Caco-2 (cell line): ENCODE data around the gene TSHZ2. TPM values are rescaled to one million over a fixed set of nuclear protein-coding genes. Genes with fewer than 3 reads are reported as not detected.

Experiments
- BruUV-seq: library from RNA; stranded (reverse); fragments of 400-500 nt; replicated peaks from 2 replicates; lab custom pipeline; 2021; lab: Mats Ljungman, UMichigan
- CTCF ChIA-PET: fragments of 300-600 bp; sonication (Branson Sonifier 250); formaldehyde crosslinking; loops from one replicate; lab custom pipeline; 2022; ENCODE audit warnings: antibody characterized with exemption; lab: Charles Lee
- POLR2A ChIA-PET: fragments of 300-600 bp; sonication (Branson Sonifier 250); formaldehyde crosslinking; loops from one replicate; lab custom pipeline; 2022; ENCODE audit warnings: antibody characterized with exemption; lab: Charles Lee
- DNase-seq, 2 experiments: peaks; one replicate each; pipeline versions ENCODE4 v3.0.0 to v3.0.0-alpha.2; 2020 to 2022
- H3K27me3 ChIP-seq: replicated peaks from 2 replicates; pipeline ENCODE4 v1.6.0; 2011; ENCODE audit warnings: low read length; ENCODE audit not compliant: control insufficient read depth, insufficient read depth
- H3K36me3 ChIP-seq: 2 replicates; pipeline ENCODE4 v1.5.1; 2011; ENCODE audit warnings: low read length; ENCODE audit not compliant: control insufficient read depth, insufficient read depth
- H3K4me1 ChIP-seq: fragments of 250-450 bp; sonication (Bioruptor Pico); 2 replicates; pipeline ENCODE4 v1.5.1; 2020; ENCODE audit warnings: mild to moderate bottlenecking
- H3K4me3 ChIP-seq: 2 replicates; pipeline ENCODE4 v1.5.1; 2011; ENCODE audit warnings: low read depth, mild to moderate bottlenecking, control low read depth, low read length
- H3K9me3 ChIP-seq: fragments of 250-450 bp; sonication (Bioruptor Pico); 2 replicates; pipeline ENCODE4 v1.5.1; 2020; ENCODE audit warnings: mild to moderate bottlenecking, moderate library complexity
- H3K27ac Mint-ChIP-seq: one replicate; pipeline ENCODE4 v1.8.0; 2022; ENCODE audit warnings: mixed read lengths; ENCODE audit not compliant: unreplicated experiment
- H3K27me3 Mint-ChIP-seq: one replicate; pipeline ENCODE4 v1.8.0; 2022; ENCODE audit warnings: mixed read lengths; ENCODE audit not compliant: insufficient read depth, unreplicated experiment
- H3K36me3 Mint-ChIP-seq: one replicate; pipeline ENCODE4 v1.8.0; 2022; ENCODE audit warnings: mild to moderate bottlenecking, mixed read lengths; ENCODE audit not compliant: insufficient read depth, unreplicated experiment
- H3K4me1 Mint-ChIP-seq: one replicate; pipeline ENCODE4 v1.8.0; 2022; ENCODE audit warnings: low read depth, mixed read lengths; ENCODE audit not compliant: unreplicated experiment
- H3K4me3 Mint-ChIP-seq: one replicate; pipeline ENCODE4 v1.8.0; 2022; ENCODE audit warnings: mild to moderate bottlenecking, moderate library complexity, mixed read lengths; ENCODE audit not compliant: unreplicated experiment
- H3K9me3 Mint-ChIP-seq: one replicate; pipeline ENCODE4 v1.8.0; 2022; ENCODE audit warnings: mixed read lengths; ENCODE audit not compliant: unreplicated experiment
- CTCF ChIP-seq, 2 experiments: fragments of 200-600 bp in 1 of 2; IDR thresholded peaks; 1 replicate in 1 of 2; 2 replicates in 1 of 2; pipeline versions ENCODE4 v1.5.1 to v1.8.0; 2011 to 2022; ENCODE audit warnings: antibody characterized with exemption in 1 of 2, control low read depth in 1 of 2, inconsistent platforms in 1 of 2, low read depth in 1 of 2, low read length in 1 of 2, mild to moderate bottlenecking in 1 of 2, moderate library complexity in 1 of 2; ENCODE audit not compliant: insufficient read depth in 1 of 2, severe bottlenecking in 1 of 2, unreplicated experiment in 1 of 2
- intact Hi-C: fragments of 100-400 bp; cut with micrococcal nuclease; formaldehyde crosslinking; loops from one replicate; pipeline ENCODE4 v1.10.0; 2022; ENCODE audit not compliant: unreplicated experiment
- total RNA-seq: library from RNA; stranded (reverse); gene quantifications from 2 replicates; pipeline ENCODE4 v1.2.3, GENCODE V29; 2022

The TSHZ2 gene
- total RNA-seq, 1 experiment from 2014 or later, result 0.07 TPM

DNA sequence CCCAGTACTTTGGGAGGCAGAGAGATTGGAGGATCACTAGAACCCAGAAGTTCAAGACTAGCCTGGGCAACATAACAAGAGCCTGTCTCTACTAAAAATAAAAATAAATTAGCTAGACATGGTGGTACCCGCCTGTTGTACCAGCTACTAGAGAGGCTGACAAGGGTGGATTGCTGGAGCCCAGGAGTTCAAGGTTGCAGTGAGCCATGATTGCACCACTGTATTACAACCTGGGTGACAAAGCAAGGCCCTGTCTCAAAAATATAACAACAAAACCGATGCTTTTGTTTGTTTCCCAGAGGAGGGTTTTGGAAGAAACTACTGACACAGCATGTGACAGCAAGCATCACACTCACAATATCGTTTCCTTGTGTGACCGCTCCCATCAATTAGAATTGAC, 119.6 kb downstream of the TSHZ2 start:
- no peak overlapping the region for H3K27ac Mint-ChIP-seq
- H3K4me1 ChIP-seq, result no peaks in the 10 kb centered on the region

GRCh38 chr20:53092772-53093300, 120.7 kb downstream of the TSHZ2 start:
- no peak for DNase-seq
- Mint-ChIP-seq H3K27ac (no peak overlapping the region), H3K36me3 (no peaks in the 10 kb centered on the region), H3K4me1 (no peaks in the 10 kb centered on the region), H3K4me3 (no peak overlapping the region), H3K9me3 (no peaks in the 10 kb centered on the region), H3K27me3 (peaks cover 3% of the 10 kb centered on the region)
- intact Hi-C loops, result no loop called here
- no peak for TF ChIP-seq CTCF (IDR thresholded peaks at IDR 0.05; ENCODE audit: insufficient read depth in 1 of 2, low read depth in 1 of 2, low read length in 1 of 2, severe bottlenecking in 1 of 2, unreplicated experiment in 1 of 2)
- Histone ChIP-seq H3K27me3 (no peaks in the 10 kb centered on the region), H3K4me1 (no peaks in the 10 kb centered on the region), H3K36me3 (no peaks in the 10 kb centered on the region), H3K9me3 (no peaks in the 10 kb centered on the region), H3K4me3 (no peak overlapping the region)
- CTCF ChIA-PET, result no interaction called here
- no TSS peak for BruUV-seq
- POLR2A ChIA-PET, result no interaction called here

More for the DNA sequence above, 119.6 kb downstream of the TSHZ2 start:
- H3K27me3 Mint-ChIP-seq, result peaks cover 8% of the 10 kb centered on the region
- no peaks in the 10 kb centered on the region for H3K27me3 ChIP-seq
- no peaks in the 10 kb centered on the region for H3K9me3 ChIP-seq
- ChIA-PET POLR2A (no interaction called here), CTCF (no interaction called here)
- no peak overlapping the region for H3K4me3 Mint-ChIP-seq
- H3K36me3 ChIP-seq, result no peaks in the 10 kb centered on the region
- BruUV-seq, result no TSS peak
- H3K4me1 Mint-ChIP-seq, result no peaks in the 10 kb centered on the region
- TF ChIP-seq CTCF (IDR thresholded peaks at IDR 0.05; ENCODE audit: insufficient read depth in 1 of 2, low read depth in 1 of 2, low read length in 1 of 2, severe bottlenecking in 1 of 2, unreplicated experiment in 1 of 2), result no peak
- intact Hi-C loops, result no loop called here
- H3K36me3 Mint-ChIP-seq, result no peaks in the 10 kb centered on the region
- H3K9me3 Mint-ChIP-seq, result peaks cover 5% of the 10 kb centered on the region
- DNase-seq, result no peak
- no peak overlapping the region for H3K4me3 ChIP-seq

DNA sequence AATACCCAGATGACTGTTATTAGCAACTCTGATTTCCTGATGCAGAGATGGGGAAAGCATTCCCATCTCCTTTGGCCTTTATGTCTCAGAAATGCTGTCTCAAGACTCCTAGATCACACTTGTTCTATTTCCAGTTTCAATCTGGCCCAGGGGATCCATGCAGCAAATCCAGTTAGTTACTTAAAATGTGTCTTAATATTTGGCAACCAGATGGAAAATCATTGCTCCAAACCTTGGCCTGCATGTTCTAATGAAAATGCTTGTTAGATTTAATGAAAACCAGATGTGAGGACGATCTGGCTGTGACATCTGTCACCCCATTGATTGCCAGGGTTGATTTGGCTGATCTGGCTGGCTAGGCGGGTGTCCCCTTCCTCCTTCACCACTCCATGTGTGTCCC, 125.2 kb downstream of the TSHZ2 start:
- Histone ChIP-seq H3K36me3 (no peaks in the 10 kb centered on the region), H3K4me3 (no peak overlapping the region), H3K4me1 (no peaks in the 10 kb centered on the region), H3K9me3 (no peaks in the 10 kb centered on the region), H3K27me3 (no peaks in the 10 kb centered on the region)
- no TSS peak for BruUV-seq
- no peak overlapping the region for H3K27ac Mint-ChIP-seq
- no peaks in the 10 kb centered on the region for H3K36me3 Mint-ChIP-seq
- POLR2A ChIA-PET, result no interaction called here
- intact Hi-C loops, result no loop called here
- TF ChIP-seq CTCF (IDR thresholded peaks at IDR 0.05; ENCODE audit: insufficient read depth in 1 of 2, low read depth in 1 of 2, low read length in 1 of 2, severe bottlenecking in 1 of 2, unreplicated experiment in 1 of 2), result no peak
- CTCF ChIA-PET, result no interaction called here
- no peaks in the 10 kb centered on the region for H3K9me3 Mint-ChIP-seq
- no peak overlapping the region for H3K4me3 Mint-ChIP-seq
- H3K27me3 Mint-ChIP-seq, result peaks cover 7% of the 10 kb centered on the region
- no peaks in the 10 kb centered on the region for H3K4me1 Mint-ChIP-seq
- no peak for DNase-seq
